ENCODE results near the gene ITGA5. TPM values are rescaled to one million over a fixed set of nuclear protein-coding genes. Genes with fewer than 3 reads are reported as not detected.
"Not testable (repeated sequence)": the region's sequence is repeated elsewhere in the genome, so short reads cannot be mapped to it uniquely, and the experiment has no call there.

The ITGA5 gene
- total and polyA plus RNA-seq, 12 donors = 15.7 to 141 (median 72.2) TPM

DNA sequence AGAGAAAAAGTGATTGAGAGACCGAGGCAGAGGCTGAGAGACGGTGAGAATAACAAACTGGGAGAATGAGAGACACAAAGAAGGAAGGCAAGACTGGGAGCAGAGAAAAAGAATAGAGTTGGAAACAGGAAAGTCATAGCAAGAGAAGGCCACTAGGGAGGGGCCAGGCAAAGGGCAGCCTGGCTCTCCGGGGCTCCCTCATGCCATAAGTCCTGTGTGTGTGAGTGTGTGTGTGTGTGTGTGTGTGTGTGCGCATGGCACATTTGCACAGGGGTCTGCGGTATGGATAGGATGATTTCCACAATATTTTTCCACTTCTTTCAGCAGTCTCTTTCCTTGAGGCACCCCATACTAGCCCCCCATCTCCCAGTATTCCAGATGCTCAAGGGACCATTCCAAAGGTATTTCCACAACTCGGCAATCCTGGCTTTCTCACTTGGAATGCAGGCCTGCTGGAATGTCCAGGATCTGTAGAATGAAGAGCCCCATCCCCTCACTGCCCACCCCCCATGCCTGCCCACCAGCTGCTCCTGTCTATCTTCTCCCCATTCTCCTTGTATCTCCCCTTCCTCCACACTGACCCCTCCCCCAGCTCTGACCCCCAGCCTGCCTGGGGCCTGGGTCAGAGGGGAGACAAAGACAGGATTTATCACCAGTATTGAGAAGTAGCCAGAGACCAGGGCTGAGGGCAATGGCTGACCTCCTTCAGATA is 63.8 kb downstream of the ITGA5 start:
- no peak for DNase-seq
- no peak overlapping the region for H3K4me3 ChIP-seq
- WGBS, 4 donors = 68 to 76% (median 74%) methylated on average over 6 of the region's 6 CpGs
- no peaks in the 10 kb centered on the region for H3K9me3 ChIP-seq (replicated peaks in 1 of 3)
- no peaks in the 10 kb centered on the region for H3K27me3 ChIP-seq
- TF ChIP-seq POLR2A (IDR thresholded peaks at IDR 0.05) = no peak
- TF ChIP-seq, protein P1, sequence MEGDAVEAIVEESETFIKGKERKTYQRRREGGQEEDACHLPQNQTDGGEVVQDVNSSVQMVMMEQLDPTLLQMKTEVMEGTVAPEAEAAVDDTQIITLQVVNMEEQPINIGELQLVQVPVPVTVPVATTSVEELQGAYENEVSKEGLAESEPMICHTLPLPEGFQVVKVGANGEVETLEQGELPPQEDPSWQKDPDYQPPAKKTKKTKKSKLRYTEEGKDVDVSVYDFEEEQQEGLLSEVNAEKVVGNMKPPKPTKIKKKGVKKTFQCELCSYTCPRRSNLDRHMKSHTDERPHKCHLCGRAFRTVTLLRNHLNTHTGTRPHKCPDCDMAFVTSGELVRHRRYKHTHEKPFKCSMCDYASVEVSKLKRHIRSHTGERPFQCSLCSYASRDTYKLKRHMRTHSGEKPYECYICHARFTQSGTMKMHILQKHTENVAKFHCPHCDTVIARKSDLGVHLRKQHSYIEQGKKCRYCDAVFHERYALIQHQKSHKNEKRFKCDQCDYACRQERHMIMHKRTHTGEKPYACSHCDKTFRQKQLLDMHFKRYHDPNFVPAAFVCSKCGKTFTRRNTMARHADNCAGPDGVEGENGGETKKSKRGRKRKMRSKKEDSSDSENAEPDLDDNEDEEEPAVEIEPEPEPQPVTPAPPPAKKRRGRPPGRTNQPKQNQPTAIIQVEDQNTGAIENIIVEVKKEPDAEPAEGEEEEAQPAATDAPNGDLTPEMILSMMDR (IDR thresholded peaks at IDR 0.05) = peak in 2 of 6 experiments; percentile 7 to 15
- intact Hi-C loops (cut with DNase I) = no loop called here
- peaks cover 0 to 13% of the 10 kb centered on the region in 2 donors for H3K36me3 ChIP-seq (replicated peaks in 1 of 2)
- peaks cover 26 to 38% of the 10 kb centered on the region in 2 donors for H3K4me1 ChIP-seq (replicated peaks in 1 of 2)
- peak overlapping the region in 3 of 5 donors; percentile 13 to 54 (median 17) for H3K27ac ChIP-seq

DNA sequence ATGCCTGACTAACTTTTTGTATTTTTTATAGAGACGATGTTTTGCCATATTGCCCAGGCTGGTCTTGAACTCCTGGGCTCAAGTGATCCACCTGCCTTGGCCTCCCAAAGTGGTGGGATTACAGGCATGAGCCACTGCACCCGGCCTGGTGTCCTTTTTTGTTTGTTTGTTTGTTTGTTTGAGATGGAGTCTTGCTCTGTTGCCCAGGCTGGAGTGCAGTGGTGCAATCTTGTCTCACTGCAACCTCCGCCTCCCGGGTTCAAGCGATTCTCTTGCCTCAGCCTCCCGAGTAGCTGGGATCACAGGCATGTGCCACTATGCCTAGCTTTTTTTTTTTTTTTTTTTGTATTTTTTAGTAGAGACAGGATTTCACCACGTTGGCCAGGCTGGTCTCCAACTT is 64.8 kb downstream of the ITGA5 start:
- intact Hi-C loops (cut with DNase I); H3K27me3 ChIP-seq; DNase-seq; H3K27ac ChIP-seq; H3K9me3 ChIP-seq (replicated peaks in 1 of 3); H3K4me3 ChIP-seq: not testable (repeated sequence)
- Histone ChIP-seq H3K4me1 (replicated peaks in 1 of 2) (peaks cover 18 to 31% of the 10 kb centered on the region in 2 donors), H3K36me3 (replicated peaks in 1 of 2) (peaks cover 0 to 22% of the 10 kb centered on the region in 2 donors)
- WGBS, 4 donors = 66 to 93% (median 86%) methylated on average over 6 to 7 of the region's 7 CpGs

GRCh38 chr12:54352891-54353874 is 65.9 kb downstream of the ITGA5 start:
- peaks cover 0 to 33% of the 10 kb centered on the region in 2 donors for H3K36me3 ChIP-seq (replicated peaks in 1 of 2)
- TF ChIP-seq, protein P1 (IDR thresholded peaks at IDR 0.05) = no peak
- no peak for TF ChIP-seq POLR2A (IDR thresholded peaks at IDR 0.05)
- no peak overlapping the region for H3K4me3 ChIP-seq
- H3K27me3 ChIP-seq = no peaks in the 10 kb centered on the region
- 27 to 48% (median 41%) methylated on average over 1 of the region's 1 CpG for WGBS, 4 donors
- peak in 1 of 7 donors; percentile 46 for DNase-seq
- peak overlapping the region in 4 of 5 donors; percentile 39 to 70 (median 48) for H3K27ac ChIP-seq
- H3K9me3 ChIP-seq (replicated peaks in 1 of 3) = no peaks in the 10 kb centered on the region
- intact Hi-C loops (cut with DNase I) = no loop called here
- H3K4me1 ChIP-seq (replicated peaks in 1 of 2) = peaks cover 18 to 26% of the 10 kb centered on the region in 2 donors

- Histone ChIP-seq H3K4me1 (replicated peaks in 1 of 2) (peaks cover 18 to 21% of the 10 kb centered on the region in 2 donors), H3K9me3 (replicated peaks in 1 of 3) (no peaks in the 10 kb centered on the region), H3K27ac (peak overlapping the region in 3 of 5 donors; percentile 39 to 70 (median 54)), H3K36me3 (replicated peaks in 1 of 2) (peaks cover 0 to 44% of the 10 kb centered on the region in 2 donors), H3K4me3 (no peak overlapping the region), H3K27me3 (no peaks in the 10 kb centered on the region)
- TF ChIP-seq POLR2A (IDR thresholded peaks at IDR 0.05) = no peak
- TF ChIP-seq, protein P1 (IDR thresholded peaks at IDR 0.05) = no peak
- WGBS, 4 donors = 20 to 45% (median 22%) methylated on average over 21 of the region's 21 CpGs
- intact Hi-C loops (cut with DNase I) = no loop called here
- peak; percentile 49 to 80 (median 68) for DNase-seq
Observed at GRCh38 chr12:54352022-54352531, 67.0 kb downstream of the ITGA5 start.
